Measurements from ENCODE around the gene ATP8A2.

- TF ChIP-seq CTCF (IDR thresholded peaks at IDR 0.05) (no peak), EZH2 (IDR thresholded peaks at IDR 0.05) (no peak)
Measured at GRCh38 chr13:25756251-25756650, 384.5 kb downstream of the ATP8A2 start.

All from neural progenitor cell (in vitro differentiated cells).